GM21576 (cell line): ENCODE data around the gene TRNAU1AP.
"Not testable (repeated sequence)": the region's sequence is repeated elsewhere in the genome, so short reads cannot be mapped to it uniquely, and the experiment has no call there.

Experiments used
- ATAC-seq: cut with Tn5 transposase; IDR thresholded peaks from one replicate; pipeline ENCODE4 v1.9.1; 2021; ENCODE audit warnings: mild to moderate bottlenecking, moderate library complexity; ENCODE audit not compliant: unreplicated experiment

The TRNAU1AP gene

DNA sequence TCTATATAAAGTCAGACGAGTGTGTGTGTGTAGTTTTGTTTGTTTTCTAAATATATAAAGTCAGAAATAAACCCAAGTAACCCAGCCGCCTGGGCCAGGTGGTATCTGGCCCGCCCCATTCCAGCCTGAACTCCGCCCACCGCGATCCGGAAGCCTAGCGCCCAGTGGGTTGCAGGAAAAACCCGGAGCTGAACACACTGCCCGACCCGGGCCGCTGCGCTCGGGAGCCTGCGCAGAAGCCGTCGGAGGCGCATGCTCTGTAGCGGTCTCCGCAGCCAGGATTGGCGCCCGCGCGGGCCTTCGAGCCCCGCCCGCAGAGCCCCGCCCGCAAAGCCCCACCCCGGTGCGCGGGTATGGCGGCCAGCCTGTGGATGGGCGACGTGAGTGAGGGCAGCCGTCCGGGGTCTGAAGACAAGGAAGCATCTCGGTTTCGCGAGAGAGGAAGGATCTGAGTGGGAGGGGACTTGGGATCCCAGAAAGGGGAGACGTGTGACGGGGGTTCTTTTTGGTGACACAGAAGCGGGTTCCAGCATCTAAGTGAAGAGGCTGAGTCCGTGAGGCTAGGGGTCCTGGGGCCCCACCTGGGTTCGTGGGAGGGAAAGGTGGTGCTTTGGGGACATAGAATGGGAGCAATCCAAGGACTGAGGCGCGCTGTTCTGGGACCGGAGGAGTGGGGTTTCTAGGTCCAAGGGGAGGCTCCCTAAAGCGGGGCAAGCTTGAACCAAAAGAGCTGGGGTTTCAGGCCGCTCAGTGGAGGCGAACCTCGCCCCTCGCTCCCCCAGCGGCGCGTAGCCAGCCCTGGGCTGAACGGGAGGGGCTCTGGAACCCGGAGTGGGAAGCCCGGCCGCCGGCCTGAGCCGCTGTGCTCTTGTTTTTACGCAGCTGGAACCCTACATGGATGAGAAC, at the start of gene TRNAU1AP:
TSS of gene TRNAU1AP (plus strand) at position 328 of the 906 bp plus-strand sequence. CDS start at position 354, 26 bp downstream.
- ATAC-seq, result peak; percentile 88

DNA sequence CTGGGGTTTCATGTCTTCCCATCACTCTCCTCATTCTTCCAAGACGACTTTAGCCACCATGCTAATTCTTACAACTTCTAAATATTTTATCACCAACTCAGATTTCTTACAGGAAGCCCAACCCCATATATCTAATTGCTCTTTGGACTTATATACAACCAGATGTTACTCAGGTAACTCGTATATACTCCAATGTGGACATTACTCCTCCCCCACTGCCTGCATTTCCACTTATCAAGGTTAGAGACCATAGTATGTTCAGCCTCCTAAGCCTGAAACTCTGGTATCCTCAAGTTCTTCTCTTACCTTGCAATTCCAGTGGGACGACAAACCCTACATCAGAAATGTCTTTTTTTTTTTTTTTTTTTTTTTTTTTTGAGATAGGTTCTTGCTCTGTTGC, 49.8 kb upstream of the TRNAU1AP start:
- no peak for ATAC-seq

DNA sequence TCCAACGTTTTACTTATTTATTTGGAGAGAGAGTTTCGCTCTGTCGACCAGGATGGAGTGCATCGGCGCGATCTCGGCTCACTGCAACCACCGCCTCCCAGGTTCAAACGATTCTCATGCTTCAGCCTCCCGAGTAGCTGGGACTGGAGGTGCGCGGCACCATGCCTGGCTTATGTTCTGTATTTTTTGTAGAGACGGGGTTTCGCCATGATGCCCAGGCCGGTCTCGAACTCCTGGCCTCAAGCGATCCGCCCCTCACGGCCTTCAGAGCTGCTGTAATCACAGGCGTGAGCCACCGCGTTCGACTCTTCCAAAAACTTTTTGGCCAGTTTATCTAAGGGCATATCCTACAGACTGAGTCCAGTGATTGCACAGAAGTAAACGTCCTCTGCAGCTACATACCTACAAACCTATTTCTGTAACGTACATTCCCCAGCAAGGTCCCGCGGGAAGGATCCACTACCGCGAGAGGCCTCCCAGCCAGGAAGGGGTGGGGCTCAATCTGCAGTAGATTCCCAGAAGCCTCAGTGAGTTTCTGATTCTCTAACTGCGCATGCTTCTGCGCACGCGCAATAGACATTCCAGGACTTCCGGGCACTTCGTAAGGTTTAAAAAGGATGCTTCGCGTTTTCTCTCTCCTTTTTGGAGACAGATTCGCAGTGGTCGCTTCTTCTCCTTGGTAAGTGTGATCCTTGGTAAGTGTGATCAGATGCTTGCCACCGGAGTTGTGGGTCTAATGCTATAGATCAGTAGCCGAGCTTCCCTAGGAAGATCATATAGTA, 47.3 kb upstream of the TRNAU1AP start, which contains the start of gene RCC1:
TSS of gene RCC1 (plus strand) at position 638 of the 782 bp plus-strand sequence. CDS start 23,824 bp downstream, outside the sequence.
- peak; percentile 74 for ATAC-seq

DNA sequence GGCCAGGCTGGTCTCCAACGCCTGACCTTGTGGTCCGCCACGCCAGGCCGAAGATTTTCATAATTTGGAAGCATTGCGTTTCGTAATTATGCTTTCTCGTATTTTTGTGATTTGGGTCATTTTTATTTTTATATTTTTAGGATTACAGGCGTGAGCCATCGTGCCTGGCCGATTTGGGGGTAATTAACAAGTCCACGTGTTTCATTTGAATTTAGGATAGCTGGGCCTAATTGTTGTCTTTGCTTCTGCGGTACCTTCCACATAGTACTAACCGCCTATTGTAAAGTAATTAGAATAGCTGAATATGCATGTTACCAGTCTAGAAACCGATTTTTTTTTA, 46.0 kb upstream of the TRNAU1AP start:
- ATAC-seq, result no peak

DNA sequence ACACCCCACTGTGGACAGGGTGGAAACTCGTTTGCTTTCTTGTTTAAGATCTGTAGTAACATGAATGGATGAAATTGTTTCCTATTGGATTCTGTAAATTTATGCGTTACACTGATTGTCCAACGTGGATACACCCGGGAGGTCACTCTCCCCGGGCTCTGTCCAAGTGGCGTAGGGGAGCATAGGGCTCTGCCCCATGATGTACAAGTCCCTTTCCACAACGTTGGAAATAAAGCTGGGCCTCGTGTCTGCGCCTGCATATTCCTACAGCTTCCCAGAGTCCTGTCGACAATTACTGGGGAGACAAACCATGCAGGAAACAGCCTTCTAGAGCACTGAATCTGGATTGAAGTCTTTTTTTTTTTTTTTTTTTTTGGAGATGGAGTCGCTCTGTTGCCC, 45.6 kb upstream of the TRNAU1AP start:
- ATAC-seq, result no peak

DNA sequence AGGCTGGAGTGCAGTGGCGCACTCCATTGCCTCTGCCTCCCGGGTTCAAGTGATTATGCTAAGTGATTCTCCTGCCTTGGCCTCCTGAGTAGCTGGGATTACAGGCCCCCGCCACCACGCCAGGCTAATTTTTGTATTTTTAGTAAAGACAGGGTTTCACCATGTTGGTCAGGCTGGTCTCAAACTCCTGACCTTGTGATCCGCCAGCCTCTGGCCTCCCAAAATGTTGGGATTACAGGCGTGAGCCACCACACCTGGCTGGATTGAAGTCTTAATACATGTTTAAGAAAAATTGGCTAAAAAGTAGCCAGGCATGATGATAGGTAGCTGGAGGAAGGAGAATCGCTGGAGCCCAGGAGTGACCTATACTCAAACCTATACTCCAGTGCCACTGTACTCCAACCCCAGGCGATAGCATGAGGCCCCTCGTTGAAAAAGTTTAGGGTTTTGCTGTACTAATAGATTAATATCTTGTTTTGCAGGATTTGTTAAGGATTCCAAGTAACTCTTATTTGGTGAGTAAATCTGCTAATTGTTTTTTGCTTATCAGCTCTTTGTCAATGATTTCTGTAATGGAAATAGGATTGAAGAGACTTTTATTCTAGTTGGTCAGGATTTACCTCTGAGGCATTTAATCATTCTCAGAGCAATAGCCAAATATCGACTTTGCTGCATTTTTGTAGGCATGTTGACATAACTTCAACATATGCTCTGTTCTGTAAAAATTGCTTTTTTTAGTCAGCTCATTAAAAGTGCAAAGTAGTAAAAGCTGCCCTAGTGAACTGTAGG, 45.0 kb upstream of the TRNAU1AP start:
- no peak for ATAC-seq

DNA sequence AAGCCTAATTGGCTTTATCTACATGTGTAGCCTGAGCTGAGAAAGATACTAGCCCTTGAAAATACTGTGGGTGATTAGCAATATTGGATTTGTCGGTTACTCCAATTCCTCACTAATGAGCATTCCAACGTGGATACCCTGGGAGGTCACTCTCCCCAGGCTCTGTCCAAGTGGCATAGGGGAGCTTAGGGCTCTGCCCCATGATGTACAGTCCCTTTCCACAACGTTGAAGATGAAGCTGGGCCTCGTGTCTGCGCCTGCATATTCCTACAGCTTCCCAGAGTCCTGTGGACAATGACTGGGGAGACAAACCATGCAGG, 44.5 kb upstream of the TRNAU1AP start:
- no peak for ATAC-seq

DNA sequence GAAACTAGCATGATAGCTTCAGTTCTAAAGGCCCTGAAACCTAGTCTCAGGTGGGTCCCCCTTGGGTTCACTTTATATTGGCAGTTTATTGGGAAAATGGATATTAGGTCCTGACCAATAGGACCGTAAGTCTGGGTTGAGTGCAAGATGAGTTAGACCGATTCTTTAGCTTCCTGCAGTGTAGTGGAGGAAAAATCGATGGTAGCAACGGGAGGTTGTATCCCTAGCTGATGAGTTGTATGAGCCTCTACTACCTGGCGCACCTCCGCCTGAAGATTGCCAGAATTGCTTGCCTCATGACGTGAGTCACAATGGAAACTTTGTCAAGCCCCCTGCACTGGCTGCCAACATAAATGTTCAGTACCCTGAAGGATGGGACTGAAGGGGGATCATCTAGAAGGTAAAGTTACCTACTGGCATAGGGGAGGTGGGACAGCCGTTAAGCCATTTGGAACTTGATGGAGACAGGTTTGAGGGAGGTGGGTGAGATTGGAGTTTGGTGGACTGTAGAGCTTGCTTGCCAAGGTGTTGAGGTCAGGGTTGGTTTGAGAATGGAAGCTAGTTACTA, 43.1 kb upstream of the TRNAU1AP start:
- no peak for ATAC-seq

DNA sequence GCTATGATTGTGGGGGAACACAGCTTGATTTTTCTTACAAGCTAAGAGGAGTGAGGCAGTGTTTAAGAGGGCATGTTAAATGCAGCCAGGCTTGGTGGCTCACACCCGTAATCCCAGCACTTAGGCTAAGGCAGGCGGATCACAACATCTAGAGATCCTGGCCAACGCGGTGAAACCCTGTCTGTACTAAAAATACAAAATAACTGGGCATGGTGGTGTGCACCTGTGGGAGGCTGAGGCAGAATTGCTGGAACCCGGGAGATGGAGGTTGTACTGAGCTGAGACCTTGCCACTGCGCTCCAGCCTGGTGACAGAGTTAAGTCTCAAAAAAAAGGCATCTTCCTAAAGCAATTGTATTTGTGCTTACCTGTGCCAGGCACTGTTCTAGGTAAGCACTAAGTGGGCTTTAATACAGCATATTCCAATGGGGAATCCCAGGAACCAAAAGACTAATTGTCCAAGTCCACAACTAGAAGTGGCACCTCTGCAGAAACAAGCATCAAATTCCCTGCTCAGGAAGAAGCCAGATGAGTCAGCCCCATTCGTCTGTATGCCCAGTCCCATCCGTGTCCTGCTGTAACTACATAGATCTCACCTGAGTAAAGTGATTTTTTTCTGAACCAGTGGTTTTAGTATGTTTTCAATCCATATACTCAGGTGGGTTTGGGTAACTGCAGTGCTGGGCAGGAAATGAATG, 42.5 kb upstream of the TRNAU1AP start:
- no peak for ATAC-seq

DNA sequence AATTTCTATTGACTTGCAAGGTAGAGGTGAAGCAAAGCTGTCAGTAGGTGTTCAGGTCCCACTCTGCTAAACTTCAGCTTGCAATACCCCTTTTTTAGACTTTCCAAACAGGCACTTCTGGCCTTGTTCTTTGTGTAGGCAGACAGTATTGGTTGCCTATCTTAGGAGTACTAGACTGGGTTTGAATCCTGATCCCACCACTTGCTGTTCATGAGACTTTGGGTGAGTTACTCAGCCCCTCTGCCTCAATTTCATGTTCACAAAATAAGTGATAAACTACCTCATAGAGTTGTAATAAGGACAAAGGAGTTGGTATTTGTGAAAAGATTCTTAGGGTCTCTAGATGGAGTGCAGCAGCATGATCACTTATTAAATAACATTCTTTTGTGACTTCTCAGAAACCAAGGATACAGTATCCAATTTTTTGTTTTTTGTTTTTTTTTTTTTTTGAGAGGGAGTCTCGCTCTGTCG, 41.9 kb upstream of the TRNAU1AP start:
- no peak for ATAC-seq

DNA sequence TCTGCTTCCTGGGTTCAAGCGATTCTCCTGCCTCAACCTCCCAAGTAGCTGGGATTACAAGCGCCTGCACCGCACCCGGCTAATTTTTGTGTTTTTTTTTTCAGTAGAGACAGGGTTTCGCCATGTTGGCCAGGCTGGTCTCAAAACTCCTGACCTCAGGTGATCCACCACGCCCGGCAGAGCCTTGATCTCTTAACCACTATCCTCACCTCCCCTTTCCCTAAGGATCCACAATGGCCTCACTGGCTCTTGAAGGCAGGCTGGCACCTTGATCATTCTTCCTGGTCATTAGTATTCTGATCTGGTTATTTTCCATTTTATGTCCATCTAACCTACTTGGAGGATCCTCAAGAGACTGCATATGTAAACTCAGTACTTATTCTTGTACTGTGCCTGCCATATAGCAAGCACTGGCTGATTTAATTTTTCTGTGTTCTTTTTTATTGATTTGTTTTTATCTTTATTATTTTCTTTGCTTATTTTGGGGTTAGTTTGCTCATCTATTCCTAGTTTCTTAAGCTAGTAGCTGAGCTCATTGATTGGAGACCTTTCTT, 40.8 kb upstream of the TRNAU1AP start:
- ATAC-seq, result no peak

DNA sequence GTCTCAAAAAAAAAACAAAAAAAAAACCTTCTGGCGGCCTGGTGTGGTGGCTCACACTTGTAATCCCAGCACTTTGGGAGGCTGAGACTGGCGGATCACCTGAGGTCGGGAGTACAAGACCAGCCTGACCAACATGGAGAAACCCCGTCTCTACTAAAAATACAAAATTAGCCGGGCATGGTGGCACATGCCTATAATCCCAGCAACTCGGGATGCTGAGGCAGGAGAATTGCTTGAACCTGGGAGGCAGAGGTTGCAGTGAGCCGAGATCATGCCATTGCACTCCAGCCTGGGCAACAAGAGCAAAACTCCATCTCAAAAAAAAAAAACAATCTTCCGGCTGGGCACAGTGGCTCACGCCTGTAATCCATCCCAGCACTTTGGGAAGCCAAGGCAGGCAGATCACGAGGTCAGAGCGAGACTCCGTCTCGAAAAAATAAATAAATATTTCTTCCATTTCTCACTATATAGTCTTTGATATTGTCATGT, 38.4 kb upstream of the TRNAU1AP start:
- ATAC-seq, result not testable (repeated sequence)

DNA sequence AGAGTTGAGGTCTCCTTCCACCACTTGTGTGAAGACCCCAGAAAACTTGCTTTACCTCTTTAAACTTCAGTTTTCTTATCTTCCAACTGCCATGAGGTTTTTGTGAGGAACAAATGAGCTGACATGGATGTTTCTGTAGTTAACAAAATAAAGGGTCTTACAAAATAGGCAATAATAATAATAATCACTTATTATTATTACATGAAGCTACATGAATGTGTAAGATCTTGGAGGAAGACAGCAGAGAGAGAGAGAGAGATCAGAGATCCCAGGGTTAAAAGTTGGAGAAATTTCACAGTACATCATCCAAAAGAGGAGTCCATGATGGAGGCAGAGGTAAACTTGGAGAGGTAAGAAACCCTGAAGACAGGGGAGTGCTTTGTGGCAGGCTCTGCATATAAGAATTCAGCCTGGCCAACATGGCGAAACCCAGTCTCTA, 36.3 kb upstream of the TRNAU1AP start:
- ATAC-seq, result no peak

DNA sequence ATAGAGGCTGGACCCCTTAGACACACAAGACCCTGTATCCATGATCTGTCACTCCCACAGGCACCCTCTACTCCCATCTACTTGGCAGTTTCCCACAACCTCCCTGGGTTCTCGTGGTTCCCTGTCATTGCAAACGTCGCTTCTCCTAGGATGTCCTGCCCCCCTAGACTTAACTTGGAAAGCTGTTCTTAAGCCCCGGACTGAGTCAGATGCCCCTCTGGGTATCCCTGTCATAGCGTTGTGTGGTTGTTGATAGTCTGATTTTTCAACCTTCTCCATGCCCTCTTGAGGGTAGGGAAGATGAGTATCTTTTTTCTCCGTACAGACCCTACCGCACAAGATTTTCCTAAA, 35.3 kb upstream of the TRNAU1AP start:
- peak; percentile 9 for ATAC-seq

DNA sequence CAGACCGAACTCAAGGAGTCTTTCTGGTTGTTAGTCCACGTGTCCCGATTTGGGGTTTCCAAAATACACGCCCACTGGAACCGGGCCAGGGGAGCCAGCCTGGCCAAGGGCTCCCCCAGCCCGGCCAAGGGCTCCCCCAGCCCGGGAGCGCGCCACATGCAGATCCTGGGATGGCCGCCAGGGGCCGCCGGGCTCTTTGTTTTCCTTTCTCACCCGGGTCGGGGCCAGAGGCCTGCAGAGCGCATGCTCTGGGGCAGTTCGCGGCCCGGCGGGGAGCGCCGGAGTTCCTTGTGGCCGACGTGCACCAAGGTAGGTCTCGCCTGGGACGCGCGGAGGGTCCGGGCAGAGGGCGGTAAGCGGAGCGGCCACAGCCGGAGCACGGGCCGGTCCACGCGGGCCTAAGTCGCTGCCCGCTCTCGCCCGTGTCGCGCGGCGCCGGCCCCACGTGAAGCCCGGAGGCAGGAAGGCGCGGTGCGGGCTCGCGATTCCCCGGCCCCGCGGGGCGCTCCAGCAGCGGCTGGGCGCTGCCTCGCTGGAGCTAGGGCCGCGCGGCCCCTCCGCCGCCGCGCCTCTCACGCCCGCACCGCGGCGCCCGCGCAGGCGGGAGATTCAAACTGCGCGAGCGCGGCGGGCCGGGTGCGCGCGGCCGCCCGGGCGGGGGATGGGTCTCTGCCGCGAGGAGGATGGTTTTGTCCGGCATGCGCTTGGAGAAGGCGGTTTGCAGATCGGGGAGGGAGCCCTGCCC, 34.7 kb upstream of the TRNAU1AP start:
- peak; percentile 72 for ATAC-seq

DNA sequence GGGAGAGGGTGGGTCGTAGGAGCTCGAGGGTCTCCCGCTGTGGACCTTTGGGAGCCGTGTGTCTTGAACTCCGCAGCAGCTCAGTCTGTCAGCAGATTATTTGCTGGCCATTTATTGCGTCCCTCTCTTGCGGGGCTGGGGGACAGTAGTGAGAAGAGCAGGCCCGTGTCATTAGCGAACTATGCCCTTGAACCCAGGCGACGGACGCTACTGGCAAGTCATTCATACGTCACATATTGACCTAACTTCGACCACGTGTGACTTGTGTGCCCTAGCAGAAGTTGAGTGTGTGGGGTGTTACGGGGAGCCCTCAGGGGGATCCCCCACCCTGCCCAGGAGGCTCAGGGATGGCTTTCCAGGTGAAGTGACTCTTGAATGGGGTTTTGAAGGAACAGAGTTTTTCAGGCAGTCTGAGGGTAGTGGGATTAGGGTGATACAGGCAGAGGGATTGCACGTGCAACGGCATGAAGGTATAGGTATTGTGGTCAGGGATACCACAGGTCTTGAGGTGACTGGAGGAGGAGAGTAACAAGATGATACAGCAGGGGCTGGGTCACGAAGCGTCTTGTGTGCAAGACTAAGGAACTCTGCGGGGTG, 34.0 kb upstream of the TRNAU1AP start:
- ATAC-seq, result peak; percentile 9

DNA sequence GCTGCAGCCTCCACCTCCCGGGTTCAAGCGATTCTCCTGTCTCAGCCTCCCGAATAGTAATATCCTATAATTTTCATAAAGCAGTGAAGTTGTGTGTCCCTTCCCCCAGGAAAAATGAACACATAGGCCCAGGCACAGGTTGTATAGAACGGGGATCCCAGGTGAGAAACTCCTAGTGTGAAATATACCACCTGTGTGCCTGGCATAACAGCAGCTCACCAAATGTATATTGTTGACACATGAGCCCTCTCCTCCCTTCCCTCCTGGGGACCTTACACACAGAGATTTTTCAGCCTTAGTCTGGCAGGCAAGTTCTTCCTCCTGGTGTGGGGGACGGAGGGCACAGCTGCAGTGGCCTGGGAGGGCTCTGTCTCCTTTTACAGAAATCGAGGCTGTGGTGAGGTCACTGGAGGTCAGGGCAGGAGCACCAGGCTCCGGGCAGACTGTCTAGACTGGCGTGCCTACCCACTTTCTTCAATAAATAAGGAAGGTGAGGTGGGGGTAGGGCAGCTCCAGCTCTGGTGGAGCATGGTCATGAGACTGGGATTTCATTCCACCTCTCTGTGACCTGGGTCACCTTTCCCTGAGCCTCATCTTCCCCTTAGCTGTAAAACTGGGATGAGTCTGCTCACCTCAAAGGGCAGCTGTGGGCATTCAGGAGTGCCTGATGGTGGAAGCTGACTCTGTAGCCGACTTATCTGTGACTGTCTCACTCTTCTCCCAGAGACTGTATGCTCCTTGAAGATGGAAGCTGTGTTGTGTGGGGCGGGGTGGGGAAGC, 32.7 kb upstream of the TRNAU1AP start:
- no peak for ATAC-seq

DNA sequence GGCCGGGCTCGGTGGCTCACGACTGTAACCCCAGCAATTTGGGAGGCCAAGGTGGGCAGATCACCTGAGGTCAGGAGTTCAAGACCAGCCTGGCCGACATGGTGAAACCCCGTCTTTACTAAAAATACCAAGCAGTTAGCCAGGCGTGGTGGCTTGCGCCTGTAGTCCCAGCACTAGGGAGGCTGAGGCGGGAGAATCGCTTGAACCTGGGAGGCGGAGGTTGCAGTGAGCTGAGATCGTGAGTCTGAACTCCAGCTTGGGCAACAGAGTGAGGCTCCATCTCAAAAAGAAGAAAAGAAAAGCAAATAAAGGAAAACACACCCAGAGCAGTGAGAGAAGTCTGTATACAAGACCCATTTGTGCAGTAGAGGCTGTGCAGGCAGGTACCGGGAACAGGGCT, 32.1 kb upstream of the TRNAU1AP start:
- ATAC-seq, result not testable (repeated sequence)
